GM10248 (cell line): ENCODE measurements around the gene HOXA7.

Source experiments
- CTCF ChIA-PET: fragments of 300-600 bp; sonication (Branson Sonifier 250); formaldehyde crosslinking; extraction: SDS; loops from one replicate; lab custom pipeline; 2021; ENCODE audit warnings: antibody characterized with exemption; lab: Yijun Ruan, JAX
- POLR2A ChIA-PET: fragments of 350-650 bp; sonication (Branson Sonifier 250); formaldehyde crosslinking; extraction: SDS; loops from one replicate; lab custom pipeline; 2020; ENCODE audit warnings: antibody characterized with exemption; lab: Yijun Ruan, JAX
- DNase-seq: peaks from one replicate; pipeline ENCODE4 v3.0.0; 2012; ENCODE audit errors: extremely low spot score
- TF ChIP-seq, protein P1 (sequence below): IDR thresholded peaks from 2 replicates; pipeline ENCODE4 v1.5.1; 2012; ENCODE audit warnings: mild to moderate bottlenecking, low read depth; ENCODE audit errors: extremely low read depth, missing control alignments, control extremely low read depth

Gene HOXA7

GRCh38 chr7:27185013-27185853 lies 28.8 kb upstream of the HOXA7 start, which contains the start of gene HOXA11:
Gene HOXA11, minus strand, starts transcription at chr7:27185232. Its CDS starts 88 bp downstream, at chr7:27185144.
- DNase-seq: no peak
- TF ChIP-seq, protein P1, sequence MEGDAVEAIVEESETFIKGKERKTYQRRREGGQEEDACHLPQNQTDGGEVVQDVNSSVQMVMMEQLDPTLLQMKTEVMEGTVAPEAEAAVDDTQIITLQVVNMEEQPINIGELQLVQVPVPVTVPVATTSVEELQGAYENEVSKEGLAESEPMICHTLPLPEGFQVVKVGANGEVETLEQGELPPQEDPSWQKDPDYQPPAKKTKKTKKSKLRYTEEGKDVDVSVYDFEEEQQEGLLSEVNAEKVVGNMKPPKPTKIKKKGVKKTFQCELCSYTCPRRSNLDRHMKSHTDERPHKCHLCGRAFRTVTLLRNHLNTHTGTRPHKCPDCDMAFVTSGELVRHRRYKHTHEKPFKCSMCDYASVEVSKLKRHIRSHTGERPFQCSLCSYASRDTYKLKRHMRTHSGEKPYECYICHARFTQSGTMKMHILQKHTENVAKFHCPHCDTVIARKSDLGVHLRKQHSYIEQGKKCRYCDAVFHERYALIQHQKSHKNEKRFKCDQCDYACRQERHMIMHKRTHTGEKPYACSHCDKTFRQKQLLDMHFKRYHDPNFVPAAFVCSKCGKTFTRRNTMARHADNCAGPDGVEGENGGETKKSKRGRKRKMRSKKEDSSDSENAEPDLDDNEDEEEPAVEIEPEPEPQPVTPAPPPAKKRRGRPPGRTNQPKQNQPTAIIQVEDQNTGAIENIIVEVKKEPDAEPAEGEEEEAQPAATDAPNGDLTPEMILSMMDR: no peak
- CTCF ChIA-PET: interaction anchor here (1.1 to 5.1 kb wide), 2 partner anchors 10 to 26 kb away, joined by 3 to 41 read pairs; no protein-coding TSS in a partner anchor
- POLR2A ChIA-PET: no interaction called here

GRCh38 chr7:27184337-27185012 lies 28.0 kb upstream of the HOXA7 start:
- no peak for DNase-seq
- ChIA-PET POLR2A (no interaction called here), CTCF (interaction anchor here (5.1 kb wide), 1 partner anchor 11 kb away, joined by 41 read pairs; no protein-coding TSS in a partner anchor)
- TF ChIP-seq, protein P1: no peak

DNA sequence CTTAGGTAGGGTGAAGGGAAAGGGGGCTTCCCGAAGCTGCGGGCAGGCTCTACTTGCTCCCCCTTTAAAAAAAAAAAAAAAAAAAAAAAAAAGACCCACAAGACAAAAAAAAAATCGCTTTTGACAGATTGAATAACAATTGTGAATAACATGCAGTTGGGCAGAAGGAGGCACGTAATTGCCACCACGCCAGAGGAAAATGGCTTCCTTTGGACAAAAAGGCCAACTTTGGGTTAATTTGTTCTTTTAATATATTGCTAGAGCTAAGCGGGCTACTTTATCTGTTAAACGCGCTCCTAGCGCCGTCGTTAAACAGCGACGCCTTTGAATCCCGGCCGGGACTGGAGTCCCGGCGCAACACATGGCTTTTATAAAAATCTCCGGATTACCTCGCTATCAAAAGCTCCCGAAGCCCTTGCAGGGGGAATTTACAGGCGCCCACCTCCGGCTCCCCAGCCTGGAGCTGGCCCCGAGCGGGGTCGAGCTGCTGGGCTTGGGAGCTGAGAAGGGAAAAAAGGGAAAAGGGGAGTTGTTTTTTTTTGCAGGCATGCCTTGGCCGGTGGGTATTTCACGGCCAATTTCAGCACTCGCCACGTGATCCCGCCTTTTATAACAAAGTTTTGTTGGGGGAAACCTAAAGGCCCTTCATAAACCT lies 27.3 kb upstream of the HOXA7 start:
- no peak for DNase-seq
- CTCF ChIA-PET: interaction anchor here (1.1 to 5.1 kb wide), 2 partner anchors 12 to 23 kb away, joined by 5 to 41 read pairs; no protein-coding TSS in a partner anchor
- TF ChIP-seq, protein P1: no peak
- POLR2A ChIA-PET: no interaction called here

GRCh38 chr7:27182861-27183681 lies 26.6 kb upstream of the HOXA7 start:
- ChIA-PET POLR2A (no interaction called here), CTCF (interaction anchor here (1.1 to 5.1 kb wide), 3 partner anchors 12 to 24 kb away, joined by 5 to 41 read pairs (median 5); no protein-coding TSS in a partner anchor)
- TF ChIP-seq, protein P1: no peak
- DNase-seq: no peak

- POLR2A ChIA-PET: no interaction called here
- TF ChIP-seq, protein P1: no peak
- CTCF ChIA-PET: interaction anchor here (1.2 to 5.1 kb wide), 3 partner anchors 13 to 23 kb away, joined by 4 to 41 read pairs (median 5); no protein-coding TSS in a partner anchor
- no peak for DNase-seq
These were observed 25.9 kb upstream of the HOXA7 start for GRCh38 chr7:27182285-27182841.
